B cell (primary cell): ENCODE results near the gene OSBPL5.
"Not testable (repeated sequence)": the region's sequence is repeated elsewhere in the genome, so short reads cannot be mapped to it uniquely, and the experiment has no call there.

Experiments
- EZH2 ChIP-seq: IDR thresholded peaks from 2 replicates; pipeline ENCODE4 v1.6.1; 2012; ENCODE audit warnings: borderline replicate concordance, low read depth, mild to moderate bottlenecking, moderate library complexity, low read length; ENCODE audit not compliant: insufficient read depth, poor library complexity, severe bottlenecking
- TF ChIP-seq, protein P1 (sequence below): fragments of 200-600 bp; IDR thresholded peaks from one replicate; pipeline ENCODE4 v1.8.0; 2022; ENCODE audit warnings: antibody characterized with exemption, mild to moderate bottlenecking

- not testable (repeated sequence) for TF ChIP-seq EZH2
- TF ChIP-seq, protein P1, sequence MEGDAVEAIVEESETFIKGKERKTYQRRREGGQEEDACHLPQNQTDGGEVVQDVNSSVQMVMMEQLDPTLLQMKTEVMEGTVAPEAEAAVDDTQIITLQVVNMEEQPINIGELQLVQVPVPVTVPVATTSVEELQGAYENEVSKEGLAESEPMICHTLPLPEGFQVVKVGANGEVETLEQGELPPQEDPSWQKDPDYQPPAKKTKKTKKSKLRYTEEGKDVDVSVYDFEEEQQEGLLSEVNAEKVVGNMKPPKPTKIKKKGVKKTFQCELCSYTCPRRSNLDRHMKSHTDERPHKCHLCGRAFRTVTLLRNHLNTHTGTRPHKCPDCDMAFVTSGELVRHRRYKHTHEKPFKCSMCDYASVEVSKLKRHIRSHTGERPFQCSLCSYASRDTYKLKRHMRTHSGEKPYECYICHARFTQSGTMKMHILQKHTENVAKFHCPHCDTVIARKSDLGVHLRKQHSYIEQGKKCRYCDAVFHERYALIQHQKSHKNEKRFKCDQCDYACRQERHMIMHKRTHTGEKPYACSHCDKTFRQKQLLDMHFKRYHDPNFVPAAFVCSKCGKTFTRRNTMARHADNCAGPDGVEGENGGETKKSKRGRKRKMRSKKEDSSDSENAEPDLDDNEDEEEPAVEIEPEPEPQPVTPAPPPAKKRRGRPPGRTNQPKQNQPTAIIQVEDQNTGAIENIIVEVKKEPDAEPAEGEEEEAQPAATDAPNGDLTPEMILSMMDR: not testable (repeated sequence)
These were observed 98.8 kb downstream of the OSBPL5 start for GRCh38 chr11:3066308-3066707.
